Common myeloid progenitor, CD34-positive (primary cell): ENCODE data around the gene STAC2.

Experiments used
- CTCF ChIA-PET: fragments of 350-600 bp; sonication (Branson Sonifier 250); formaldehyde crosslinking; loops from one replicate; lab custom pipeline; 2021; ENCODE audit warnings: antibody characterized with exemption; lab: Charles Lee
- POLR2A ChIA-PET: fragments of 350-600 bp; sonication (Branson Sonifier 250); formaldehyde crosslinking; loops from one replicate; lab custom pipeline; 2021; ENCODE audit warnings: antibody characterized with exemption; lab: Charles Lee
- DNase-seq, 3 donors: peaks; one replicate each; pipeline versions ENCODE4 v3.0.0 to v3.0.0-alpha.2; 2013
- H3K27ac ChIP-seq, 2 experiments: 1 replicate in 1 of 2; 2 replicates in 1 of 2; pipeline ENCODE4 v1.7.0; 2013; ENCODE audit warnings: inconsistent platforms in 2 of 2, low read length in 2 of 2, mild to moderate bottlenecking in 2 of 2, low read depth in 1 of 2, moderate library complexity in 1 of 2; ENCODE audit not compliant: severe bottlenecking in 2 of 2, insufficient read depth in 1 of 2, poor library complexity in 1 of 2
- H3K27me3 ChIP-seq, 5 experiments: replicated peaks in 2 of 5; 1 replicate in 3 of 5; 2 replicates in 2 of 5; pipeline versions ENCODE4 v1.6.1 to v1.7.0; 2013; ENCODE audit warnings: low read length in 4 of 5, mild to moderate bottlenecking in 2 of 5, moderate library complexity in 2 of 5, inconsistent platforms in 1 of 5; ENCODE audit not compliant: insufficient read depth in 5 of 5, control insufficient read depth in 4 of 5
- H3K36me3 ChIP-seq, 4 experiments: 1 replicate in 2 of 4; 2 replicates in 2 of 4; pipeline versions ENCODE4 v1.6.1 to v1.7.0; 2013; ENCODE audit warnings: low read length in 3 of 4, control low read depth in 1 of 4, mild to moderate bottlenecking in 1 of 4; ENCODE audit not compliant: control insufficient read depth in 4 of 4, insufficient read depth in 4 of 4
- H3K4me1 ChIP-seq, 4 experiments: 1 replicate in 3 of 4; 2 replicates in 1 of 4; pipeline versions ENCODE4 v1.6.1 to v1.7.1; 2013; ENCODE audit warnings: low read length in 3 of 4, mild to moderate bottlenecking in 3 of 4, control low read depth in 1 of 4, inconsistent platforms in 1 of 4, moderate library complexity in 1 of 4; ENCODE audit not compliant: control insufficient read depth in 4 of 4, insufficient read depth in 4 of 4; ENCODE audit errors: control extremely low read depth in 1 of 4
- H3K4me3 ChIP-seq, 7 experiments: 1 replicate in 4 of 7; 2 replicates in 3 of 7; pipeline versions ENCODE4 v1.5.1 to v1.7.0; 2013; ENCODE audit warnings: mild to moderate bottlenecking in 7 of 7, low read length in 6 of 7, moderate library complexity in 6 of 7, inconsistent platforms in 2 of 7, low read depth in 2 of 7, control low read depth in 1 of 7; ENCODE audit not compliant: insufficient read depth in 4 of 7, control insufficient read depth in 1 of 7; ENCODE audit errors: extremely low read depth in 1 of 7
- H3K9me3 ChIP-seq, 5 experiments: 1 replicate in 4 of 5; 2 replicates in 1 of 5; pipeline versions ENCODE4 v1.6.1 to v1.7.1; 2013; ENCODE audit warnings: low read length in 4 of 5, mild to moderate bottlenecking in 2 of 5, inconsistent platforms in 1 of 5, low read depth in 1 of 5, moderate library complexity in 1 of 5; ENCODE audit not compliant: control insufficient read depth in 4 of 5, insufficient read depth in 2 of 5; ENCODE audit errors: control extremely low read depth in 1 of 5
- WGBS: methylation state at CpG from one replicate; pipeline ENCODE4 v1.1.5; 2013; ENCODE audit not compliant: insufficient coverage; 5-methylcytosine and 5-hydroxymethylcytosine counted together

STAC2 gene

DNA sequence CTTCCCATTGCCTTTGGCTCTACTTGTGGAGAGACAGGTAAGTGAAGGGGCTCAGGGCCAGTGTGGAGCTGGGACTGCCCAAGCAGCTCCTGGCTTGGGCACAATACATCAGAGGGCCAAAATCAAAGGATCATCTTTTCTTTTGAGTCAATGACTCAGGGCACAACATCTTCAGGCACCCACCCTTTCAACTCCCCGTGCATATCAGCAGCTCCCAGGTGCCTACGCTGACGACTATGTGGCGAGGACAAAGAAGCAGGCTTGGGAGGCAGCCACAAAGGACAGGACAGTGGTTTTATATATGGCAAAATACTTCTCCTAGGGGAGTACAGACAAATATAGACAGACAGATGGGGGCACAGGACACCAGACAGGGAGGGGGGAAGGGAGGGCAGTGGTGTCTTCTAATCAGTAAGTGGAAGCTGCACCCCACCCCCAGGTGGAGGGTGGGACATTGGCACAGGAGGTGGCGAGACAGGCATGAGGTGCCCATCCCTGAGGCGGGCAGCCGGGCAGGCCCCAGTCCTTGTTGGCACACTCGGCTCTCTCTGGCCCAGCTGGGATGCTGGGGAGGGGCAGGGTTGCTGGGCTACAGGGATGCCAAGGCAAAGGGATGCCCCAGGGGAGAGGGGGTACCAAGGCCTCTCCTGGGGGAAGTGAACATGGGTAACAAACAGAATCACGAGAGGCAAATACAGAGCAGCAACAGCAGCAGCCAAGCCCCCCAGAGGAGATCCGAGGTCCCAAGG lies 52.0 kb downstream of the STAC2 start:
- H3K27ac ChIP-seq = no peak overlapping the region
- ChIA-PET POLR2A (interaction anchor here (2.6 kb wide), 1 partner anchor 20 kb away, joined by 9 read pairs; no protein-coding TSS in a partner anchor), CTCF (interaction anchor here (0.8 to 8.7 kb wide), 22 partner anchors 9 to 320 kb away, joined by 3 to 86 read pairs (median 6); partner anchors contain the start of genes ARL5C, PLXDC1 and RPL23)
- peaks cover 8 to 53% (median 41%) of the 10 kb centered on the region in 4 experiments for H3K4me1 ChIP-seq
- peak in 1 of 3 donors; percentile 38 for DNase-seq
- H3K27me3 ChIP-seq = no peaks in the 10 kb centered on the region
- no peaks in the 10 kb centered on the region for H3K9me3 ChIP-seq
- WGBS = 93% methylated on average over 7 of the region's 10 CpGs
- H3K36me3 ChIP-seq = peaks cover 0 to 24% (median 4%) of the 10 kb centered on the region in 4 experiments
- H3K4me3 ChIP-seq = no peak overlapping the region

DNA sequence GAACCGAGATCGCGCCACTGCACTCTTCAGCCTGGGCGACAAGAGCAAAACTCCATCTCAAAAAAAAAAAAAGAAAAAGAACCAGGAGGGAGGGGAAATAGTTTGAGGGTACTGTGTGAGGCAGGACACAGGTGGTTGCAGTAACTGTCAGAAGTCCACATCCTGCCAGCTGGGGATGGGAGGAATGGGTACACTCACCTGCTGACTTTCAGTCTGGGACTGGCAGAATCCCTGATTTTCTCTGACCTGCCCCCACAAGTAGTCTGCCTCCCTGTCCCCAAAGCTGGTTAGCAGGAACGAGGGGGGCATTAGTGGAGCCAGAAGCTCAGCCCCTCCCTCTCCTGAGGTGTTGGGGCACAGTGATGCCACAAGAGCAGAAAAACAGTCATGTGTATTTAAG lies 52.7 kb downstream of the STAC2 start:
- Histone ChIP-seq H3K4me1 (peaks cover 8 to 57% (median 44%) of the 10 kb centered on the region in 4 experiments), H3K36me3 (peaks cover 0 to 24% (median 4%) of the 10 kb centered on the region in 4 experiments), H3K27me3 (no peaks in the 10 kb centered on the region), H3K27ac (no peak overlapping the region), H3K9me3 (no peaks in the 10 kb centered on the region), H3K4me3 (no peak overlapping the region)
- 69% methylated on average over 5 of the region's 5 CpGs for WGBS
- POLR2A ChIA-PET = no interaction called here
- CTCF ChIA-PET = interaction anchor here (0.8 to 8.7 kb wide), 10 partner anchors 10 to 319 kb away, joined by 3 to 86 read pairs (median 4); partner anchors contain the start of genes ARL5C, PLXDC1 and RPL23
- peak in 2 of 3 donors; percentile 42 to 54 for DNase-seq

DNA sequence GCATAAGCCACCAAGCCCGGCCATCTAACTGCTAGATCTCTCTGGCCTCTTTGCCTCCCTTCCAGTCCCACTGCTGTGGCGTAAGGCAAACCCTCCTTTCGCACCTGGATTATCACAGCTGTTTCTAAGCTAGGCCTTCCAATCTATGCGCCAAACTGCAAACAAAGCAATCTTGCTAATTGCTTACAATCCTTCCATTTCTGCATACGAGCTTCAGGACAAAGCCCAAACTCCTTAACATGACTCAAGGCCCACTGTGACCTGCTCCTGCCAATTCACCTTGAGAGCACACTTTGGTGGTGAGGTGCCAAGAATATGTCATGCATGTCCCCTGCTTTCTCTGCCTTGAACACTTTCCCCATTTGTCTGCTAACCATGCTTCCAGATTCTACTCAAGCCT lies 53.8 kb downstream of the STAC2 start:
- no peaks in the 10 kb centered on the region for H3K9me3 ChIP-seq
- H3K4me1 ChIP-seq = peaks cover 9 to 68% (median 55%) of the 10 kb centered on the region in 4 experiments
- 100% methylated on average over 4 of the region's 5 CpGs for whole genome bisulfite sequencing
- no peak for DNase-seq
- no peak overlapping the region for H3K27ac ChIP-seq
- POLR2A ChIA-PET = no interaction called here
- CTCF ChIA-PET = interaction anchor here (1.4 to 8.7 kb wide), 3 partner anchors 64 to 205 kb away, joined by 3 to 86 read pairs (median 4); partner anchors contain the start of gene FBXO47
- H3K4me3 ChIP-seq = no peak overlapping the region
- H3K27me3 ChIP-seq = no peaks in the 10 kb centered on the region
- H3K36me3 ChIP-seq = peaks cover 0 to 14% (median 0%) of the 10 kb centered on the region in 4 experiments

DNA sequence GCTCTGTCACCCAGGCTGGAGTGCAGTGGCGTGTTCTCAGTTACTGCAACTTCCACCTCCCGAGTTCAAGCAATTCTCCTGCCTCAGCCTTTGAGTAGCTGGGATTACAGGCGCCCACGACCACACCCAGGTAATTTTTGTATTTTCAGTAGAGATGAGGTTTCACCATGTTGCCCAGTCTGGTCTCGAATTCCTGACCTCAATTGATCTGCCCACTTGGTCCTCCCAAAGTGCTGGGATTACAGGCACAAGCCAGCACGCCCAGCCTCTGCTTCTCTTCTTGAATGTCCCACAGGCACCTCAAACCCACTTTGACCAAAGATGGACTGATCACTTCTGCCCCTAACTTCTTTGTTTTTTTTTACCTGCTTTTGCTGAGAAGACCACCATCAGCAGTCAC lies 55.2 kb downstream of the STAC2 start:
- H3K4me1 ChIP-seq = peaks cover 18 to 77% (median 69%) of the 10 kb centered on the region in 4 experiments
- H3K36me3 ChIP-seq = peaks cover 0 to 4% (median 0%) of the 10 kb centered on the region in 4 experiments
- DNase-seq = no peak
- H3K9me3 ChIP-seq = no peaks in the 10 kb centered on the region
- CTCF ChIA-PET = interaction anchor here (0.7 to 8.7 kb wide), 5 partner anchors 9 to 187 kb away, joined by 3 to 86 read pairs (median 5); no protein-coding TSS in a partner anchor
- no peaks in the 10 kb centered on the region for H3K27me3 ChIP-seq
- WGBS = 86% methylated on average over 4 of the region's 6 CpGs
- POLR2A ChIA-PET = no interaction called here
- H3K4me3 ChIP-seq = no peak overlapping the region
- no peak overlapping the region for H3K27ac ChIP-seq

DNA sequence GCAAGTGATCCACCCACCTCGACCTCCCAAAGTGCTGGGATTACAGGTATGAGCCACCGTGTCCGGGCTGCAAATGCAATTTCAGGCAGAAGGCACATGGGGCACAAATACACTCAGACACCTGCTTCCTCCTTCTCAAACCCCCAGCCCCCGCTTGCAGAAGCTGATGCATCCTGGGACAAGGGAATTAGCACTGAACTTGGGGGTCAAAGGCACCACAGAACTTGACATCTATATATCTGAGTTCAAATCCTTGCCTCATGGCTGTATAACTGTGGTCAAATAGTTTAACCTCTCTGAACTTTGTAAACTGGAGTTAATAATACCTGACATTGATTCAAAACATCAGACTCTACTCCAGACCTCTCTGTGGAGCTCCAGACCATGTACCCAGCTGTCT lies 55.6 kb downstream of the STAC2 start:
- Histone ChIP-seq H3K4me1 (peaks cover 18 to 80% (median 72%) of the 10 kb centered on the region in 4 experiments), H3K27me3 (no peaks in the 10 kb centered on the region), H3K9me3 (no peaks in the 10 kb centered on the region), H3K27ac (no peak overlapping the region), H3K4me3 (no peak overlapping the region), H3K36me3 (no peaks in the 10 kb centered on the region)
- ChIA-PET CTCF (interaction anchor here (0.7 to 8.7 kb wide), 7 partner anchors 9 to 187 kb away, joined by 3 to 96 read pairs (median 5); partner anchors contain the start of gene PLXDC1), POLR2A (interaction anchor here (0.6 kb wide), 1 partner anchor 29 kb away, joined by 8 read pairs; no protein-coding TSS in a partner anchor)
- peak in 2 of 3 donors; percentile 33 to 43 for DNase-seq
- WGBS = 51% methylated on average over 3 of the region's 4 CpGs

DNA sequence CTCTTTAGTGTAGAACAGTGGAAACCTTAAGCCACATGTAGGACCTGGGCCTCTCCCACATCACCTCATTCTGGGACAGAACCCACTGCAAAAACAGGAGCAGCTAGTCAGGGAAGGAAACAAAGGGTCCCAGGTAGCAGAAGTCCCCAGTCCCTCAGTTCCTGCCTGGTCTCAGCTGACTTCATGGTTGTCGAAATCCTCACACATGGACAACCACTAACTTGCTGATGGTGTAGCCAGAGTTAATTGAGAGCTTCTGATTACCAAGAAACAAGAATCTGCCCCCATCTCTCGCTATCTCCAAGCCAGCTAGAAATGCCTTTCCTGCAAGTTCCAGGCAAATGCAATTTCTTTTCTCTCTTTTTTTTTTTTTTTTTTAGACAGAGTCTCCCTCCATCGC lies 56.2 kb downstream of the STAC2 start:
- peaks cover 18 to 84% (median 73%) of the 10 kb centered on the region in 4 experiments for H3K4me1 ChIP-seq
- H3K36me3 ChIP-seq = no peaks in the 10 kb centered on the region
- no peak overlapping the region for H3K4me3 ChIP-seq
- H3K27me3 ChIP-seq = no peaks in the 10 kb centered on the region
- no peaks in the 10 kb centered on the region for H3K9me3 ChIP-seq
- 100% methylated on average over 1 of the region's 3 CpGs for WGBS
- no peak overlapping the region for H3K27ac ChIP-seq
- ChIA-PET CTCF (interaction anchor here (1.2 to 8.7 kb wide), 5 partner anchors 8 to 186 kb away, joined by 3 to 96 read pairs (median 5); partner anchors contain the start of gene PLXDC1), POLR2A (interaction anchor here (0.6 kb wide), 1 partner anchor 29 kb away, joined by 8 read pairs; no protein-coding TSS in a partner anchor)
- DNase-seq = no peak
